ENCODE results near the gene TMEM229B. TPM values are rescaled to one million over a fixed set of nuclear protein-coding genes. Genes with fewer than 3 reads are reported as not detected.
"Not testable (repeated sequence)": the region's sequence is repeated elsewhere in the genome, so short reads cannot be mapped to it uniquely, and the experiment has no call there.

TMEM229B gene
- total RNA-seq, 1 experiment from 2014 or later: 3.7 TPM

- DNase-seq (ENCODE audit: low read depth): no peak
Measured at GRCh38 chr14:67456732-67457131, 31.8 kb downstream of the TMEM229B start.

DNA sequence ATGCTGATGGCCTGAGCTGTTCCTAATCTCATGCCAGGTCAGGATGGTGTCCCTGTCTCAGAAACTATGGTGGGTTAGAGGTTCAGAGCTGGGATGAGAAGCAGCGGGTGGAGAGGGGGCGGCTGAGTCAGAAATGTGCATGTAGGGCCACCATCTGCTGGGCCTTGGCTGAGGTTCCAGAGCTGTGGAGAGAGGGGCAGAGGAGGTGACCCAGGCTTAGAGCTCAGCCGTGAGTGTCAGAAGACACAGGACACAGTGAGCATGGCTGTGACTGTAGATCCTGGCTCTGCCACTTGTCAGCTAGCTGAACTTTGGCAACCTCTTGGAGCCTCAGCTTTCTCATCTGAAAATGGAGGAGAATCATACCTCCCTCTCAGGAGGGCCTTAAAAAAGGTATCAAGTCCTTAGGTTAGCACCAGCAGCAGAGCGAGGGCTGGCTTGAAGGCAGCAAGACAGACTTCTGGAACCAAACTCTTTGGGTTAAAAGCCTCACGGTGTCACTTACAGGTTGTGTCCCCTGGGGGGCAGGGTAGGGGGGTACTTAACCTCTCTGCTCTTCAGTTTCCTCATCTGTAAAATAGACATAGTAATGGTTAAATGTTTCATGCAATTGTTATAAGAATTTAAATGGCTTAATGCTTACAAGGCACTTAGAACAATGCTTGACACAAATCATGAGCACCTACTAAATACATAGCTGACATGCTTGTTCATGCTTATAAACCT is 34.8 kb downstream of the TMEM229B start:
- no peak for DNase-seq (ENCODE audit: low read depth)

DNA sequence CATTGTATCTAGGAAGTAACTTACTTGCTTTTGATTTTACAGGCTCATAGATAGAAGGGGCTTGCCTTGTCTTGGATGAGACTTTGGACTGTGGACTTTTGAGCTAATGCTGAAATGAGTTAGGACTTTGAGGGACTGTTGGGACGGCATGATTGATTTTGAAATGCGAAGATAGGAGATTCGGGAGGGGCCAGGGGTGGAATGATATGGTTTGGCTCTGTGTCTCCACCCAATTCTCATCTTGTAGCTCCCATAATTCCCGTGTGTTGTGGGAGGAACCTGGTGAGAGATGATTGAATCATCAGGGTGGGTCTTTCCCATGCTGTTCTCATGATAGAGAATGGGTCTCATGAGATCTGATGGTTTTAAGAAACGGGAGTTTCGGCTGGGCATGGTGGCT is 36.9 kb downstream of the TMEM229B start:
- DNase-seq (ENCODE audit: low read depth): not testable (repeated sequence)

DNA sequence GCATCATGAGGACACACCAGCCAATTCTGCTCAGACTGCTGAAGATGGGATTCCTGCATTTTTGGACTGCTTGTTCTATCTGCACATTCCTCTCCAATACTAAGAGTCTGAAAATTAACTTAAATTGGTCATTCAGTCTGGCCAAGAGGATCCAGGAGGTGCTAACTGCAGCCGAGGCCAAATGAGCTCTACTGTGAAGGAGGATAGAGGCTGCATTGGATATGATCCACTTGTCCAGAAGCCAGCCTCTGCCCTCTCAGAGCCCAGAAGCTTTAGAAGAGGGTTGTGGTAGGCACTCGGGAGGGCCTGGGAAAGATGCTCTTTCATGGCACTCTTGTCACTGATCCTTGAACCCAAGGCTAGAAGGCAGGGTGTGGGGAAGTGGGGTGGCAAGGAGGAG is 39.4 kb downstream of the TMEM229B start:
- no peak for DNase-seq (ENCODE audit: low read depth)

DNA sequence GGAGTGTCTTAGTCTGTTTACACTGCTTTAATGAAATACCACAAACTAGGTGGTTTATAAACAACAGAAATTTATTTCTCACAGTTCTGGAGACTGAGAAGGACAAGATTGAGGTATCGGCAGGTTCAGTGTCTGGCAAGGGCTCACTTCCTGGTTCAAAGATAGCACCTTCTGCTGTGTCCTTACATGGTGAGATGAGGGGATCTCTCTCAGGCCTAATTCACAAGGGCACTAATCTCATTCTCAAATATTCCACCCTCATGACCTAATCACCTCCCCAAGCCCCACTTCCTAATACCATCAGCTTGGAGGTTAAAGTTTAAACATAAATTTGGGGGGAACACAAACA is 41.5 kb downstream of the TMEM229B start:
- no peak for DNase-seq (ENCODE audit: low read depth)

DNA sequence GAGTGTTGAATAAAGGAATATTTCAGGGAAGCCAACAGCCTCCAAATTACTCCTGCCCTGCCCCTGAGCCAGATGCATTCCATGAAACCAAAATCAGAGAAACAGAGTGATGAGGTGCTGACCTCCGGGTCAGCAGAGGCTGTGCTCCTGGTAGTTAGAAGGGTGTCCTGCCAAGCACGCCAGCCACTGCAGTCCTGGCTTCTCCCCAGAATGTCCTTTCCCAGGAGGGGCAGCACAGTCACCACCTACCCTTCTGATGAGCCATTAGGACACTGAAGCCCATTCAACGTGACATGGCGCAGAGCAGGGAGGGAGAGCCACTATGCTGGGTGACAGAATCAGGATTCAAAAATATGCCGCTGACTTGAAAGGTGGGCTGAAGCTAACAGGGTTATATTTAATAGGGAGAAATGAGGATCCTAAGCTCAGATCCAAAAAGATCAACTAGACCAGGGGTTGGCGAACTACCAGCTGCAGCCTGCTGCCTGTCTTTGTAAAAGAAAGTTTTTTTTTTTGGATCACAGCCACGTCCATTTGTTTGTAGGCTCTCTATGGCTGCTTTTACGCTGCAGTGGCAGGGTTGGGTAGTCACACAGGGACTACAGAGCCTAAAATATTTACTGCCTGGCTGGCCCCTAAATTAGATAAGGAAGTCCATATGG is 42.0 kb downstream of the TMEM229B start:
- no peak for DNase-seq (ENCODE audit: low read depth)

DNA sequence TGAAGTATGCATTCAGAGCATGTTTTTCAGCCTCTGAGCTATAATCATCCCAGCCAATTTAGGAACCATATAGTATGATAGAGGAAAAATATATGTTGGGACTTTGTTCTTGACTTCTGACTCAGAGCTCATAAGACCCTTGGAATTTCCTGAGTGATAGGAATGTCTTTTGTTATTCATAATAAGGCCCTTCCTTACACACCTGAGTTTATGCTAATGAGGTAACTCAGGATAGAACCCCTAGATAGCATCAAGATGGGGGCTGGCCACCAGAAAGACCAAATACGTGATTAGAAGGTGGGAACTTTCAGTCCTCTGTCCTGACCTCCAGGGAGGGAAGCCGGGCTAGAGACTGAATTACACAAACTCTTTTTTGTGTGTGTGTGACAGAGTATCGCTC is 44.1 kb downstream of the TMEM229B start:
- DNase-seq (ENCODE audit: low read depth): no peak

DNA sequence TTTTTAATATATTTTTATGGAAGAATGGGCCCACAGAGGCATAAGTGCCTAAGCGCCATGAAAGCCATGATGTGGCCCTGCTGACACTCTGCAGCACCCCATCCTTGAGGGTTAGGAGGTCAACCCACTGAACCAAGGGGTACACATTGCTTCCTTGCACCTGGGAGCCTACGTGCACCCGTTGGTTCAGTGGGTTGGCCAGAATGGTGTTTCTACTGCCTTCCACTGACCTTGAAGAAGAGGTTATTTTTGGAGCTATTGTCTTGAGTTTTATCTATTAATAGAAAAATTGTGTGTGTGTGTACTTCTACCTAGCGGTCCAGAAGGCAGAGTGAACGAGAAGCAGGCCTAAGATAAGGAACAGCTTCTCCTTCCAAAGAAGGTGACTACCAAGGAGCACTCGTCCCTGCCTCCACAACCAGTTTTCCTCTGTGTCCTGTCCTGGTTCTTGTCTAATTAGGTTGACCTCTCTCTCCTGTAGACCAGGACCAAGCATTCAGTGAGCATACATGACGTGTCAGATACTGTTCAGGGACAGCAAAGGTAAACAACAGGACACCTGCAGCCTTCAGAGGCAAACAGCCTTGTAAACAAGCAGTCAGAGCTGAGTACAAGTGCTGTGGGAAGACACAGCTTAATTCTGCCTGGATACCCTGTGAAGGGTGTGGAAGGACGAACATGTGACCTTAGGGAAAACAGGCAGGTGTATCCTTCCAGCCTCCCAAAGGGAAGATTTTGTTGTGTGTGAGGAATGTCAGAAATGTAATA is 46.2 kb downstream of the TMEM229B start:
- DNase-seq (ENCODE audit: low read depth): no peak

DNA sequence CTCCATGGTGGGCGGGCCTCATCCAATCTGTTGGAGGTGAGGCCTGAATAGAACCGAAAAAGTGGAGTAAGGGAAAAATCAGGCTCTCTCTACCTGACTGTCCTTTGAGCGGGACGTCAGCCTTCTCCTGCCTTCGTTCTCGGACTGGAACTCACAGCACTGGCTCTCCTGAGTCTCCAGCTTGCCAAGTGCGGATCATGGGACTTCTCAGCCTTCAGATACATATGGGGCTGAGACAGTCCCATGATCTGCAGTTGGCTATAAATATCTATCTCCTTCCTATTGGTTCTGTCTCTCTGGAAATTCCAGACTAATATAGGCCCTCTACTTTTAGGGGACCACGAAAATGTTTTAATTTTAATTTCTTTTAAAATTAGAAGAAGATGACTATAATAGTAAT is 46.8 kb downstream of the TMEM229B start:
- DNase-seq (ENCODE audit: low read depth): no peak

- DNase-seq (ENCODE audit: low read depth): no peak
Measured at GRCh38 chr14:67441256-67441655, 47.3 kb downstream of the TMEM229B start.

- DNase-seq (ENCODE audit: low read depth): no peak
Measured at GRCh38 chr14:67440513-67440912, 48.0 kb downstream of the TMEM229B start.

- DNase-seq (ENCODE audit: low read depth): no peak
Measured at GRCh38 chr14:67438969-67439368, 49.6 kb downstream of the TMEM229B start.

DNA sequence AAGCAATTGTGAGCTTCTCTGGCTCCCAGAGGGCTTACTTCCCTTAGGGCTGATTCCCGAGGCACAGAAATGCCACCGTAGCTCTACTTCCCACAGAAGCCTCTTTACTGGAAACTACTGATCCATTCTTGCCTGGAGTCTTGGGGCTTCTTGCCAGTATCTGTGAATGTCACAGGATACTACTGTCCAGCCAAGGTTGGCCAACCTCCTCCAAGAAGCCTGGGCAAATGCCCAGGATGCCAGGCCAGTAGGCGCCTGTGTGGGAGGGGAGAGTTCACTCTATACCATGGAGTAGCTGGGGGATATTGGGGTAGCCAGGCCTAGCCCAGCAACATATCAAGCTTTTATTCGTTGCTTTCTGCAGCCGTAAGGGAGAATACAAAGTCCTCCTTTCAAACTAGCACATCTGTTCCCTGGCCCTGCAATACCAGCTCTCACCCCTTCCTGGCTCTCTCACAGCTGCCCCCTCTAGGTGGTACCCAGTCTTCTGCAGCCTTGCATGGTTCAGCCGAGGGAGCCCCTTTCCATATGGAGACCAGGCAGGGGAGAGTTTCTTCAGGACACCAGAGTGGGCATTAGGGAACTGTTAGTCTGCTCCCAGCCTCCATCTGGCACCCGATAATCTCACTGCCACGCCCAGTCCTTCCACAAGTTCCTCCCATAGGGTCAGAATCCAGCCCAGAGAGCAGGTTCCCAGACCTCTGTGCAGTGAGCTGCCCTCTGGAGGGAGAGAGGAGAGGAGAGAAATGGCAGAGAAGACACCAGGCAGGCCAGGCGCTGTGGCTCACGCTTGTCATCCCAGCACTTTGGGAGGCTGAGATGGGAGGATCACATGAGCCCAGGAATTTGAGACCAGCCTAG is 52.3 kb downstream of the TMEM229B start:
- DNase-seq (ENCODE audit: low read depth): no peak

DNA sequence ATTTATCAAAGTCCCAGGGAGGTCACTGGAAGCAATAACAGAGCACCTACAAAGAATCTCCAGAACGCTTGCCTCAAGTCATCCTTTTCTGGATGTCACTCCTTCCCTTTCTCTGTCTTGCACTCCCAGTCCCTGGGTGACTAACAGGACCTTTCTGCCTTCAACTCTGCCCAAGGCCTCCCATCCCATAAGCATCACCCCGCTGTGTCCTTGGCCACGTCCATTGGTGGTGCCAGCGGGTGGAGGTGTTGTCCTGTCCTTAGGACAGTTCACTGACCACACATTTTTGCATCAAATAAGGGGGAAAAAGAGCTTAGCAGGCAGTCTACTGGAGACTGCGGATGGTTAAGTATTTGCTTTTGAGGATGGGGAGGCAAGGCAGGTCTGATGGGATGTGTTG is 52.9 kb downstream of the TMEM229B start:
- DNase-seq (ENCODE audit: low read depth): no peak

DNA sequence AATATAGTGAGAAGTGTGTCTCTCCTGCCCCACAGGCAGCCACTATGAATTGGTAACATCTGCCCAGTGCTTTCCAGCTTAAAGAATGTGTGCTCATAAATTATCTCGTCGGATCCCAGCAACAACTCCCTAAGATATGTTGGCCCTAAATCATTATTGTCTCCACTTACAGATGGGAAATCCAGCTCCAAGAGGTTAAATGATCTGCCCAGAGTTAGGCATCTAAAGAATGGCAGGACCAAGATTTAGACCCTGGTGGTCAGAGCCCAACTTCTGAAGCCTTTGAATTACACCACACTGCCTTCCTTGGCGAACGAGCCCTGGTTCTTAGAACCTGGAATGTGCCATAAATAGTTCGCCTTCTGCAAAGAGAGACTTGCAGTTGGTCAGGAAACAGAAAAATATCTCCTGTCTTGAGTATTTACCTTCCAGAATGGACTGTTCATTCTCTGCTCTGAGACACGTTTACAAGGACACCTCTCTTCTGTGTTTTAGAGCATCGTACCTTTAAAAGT is 56.4 kb downstream of the TMEM229B start:
- DNase-seq (ENCODE audit: low read depth): no peak

- no peak for DNase-seq (ENCODE audit: low read depth)
Measured at GRCh38 chr14:67429510-67430205, 58.9 kb downstream of the TMEM229B start.

GRCh38 chr14:67428501-67429031 is 60.0 kb downstream of the TMEM229B start:
- DNase-seq (ENCODE audit: low read depth): peak; percentile 37

GRCh38 chr14:67426983-67427606 is 61.4 kb downstream of the TMEM229B start:
- DNase-seq (ENCODE audit: low read depth): peak; percentile 75

DNA sequence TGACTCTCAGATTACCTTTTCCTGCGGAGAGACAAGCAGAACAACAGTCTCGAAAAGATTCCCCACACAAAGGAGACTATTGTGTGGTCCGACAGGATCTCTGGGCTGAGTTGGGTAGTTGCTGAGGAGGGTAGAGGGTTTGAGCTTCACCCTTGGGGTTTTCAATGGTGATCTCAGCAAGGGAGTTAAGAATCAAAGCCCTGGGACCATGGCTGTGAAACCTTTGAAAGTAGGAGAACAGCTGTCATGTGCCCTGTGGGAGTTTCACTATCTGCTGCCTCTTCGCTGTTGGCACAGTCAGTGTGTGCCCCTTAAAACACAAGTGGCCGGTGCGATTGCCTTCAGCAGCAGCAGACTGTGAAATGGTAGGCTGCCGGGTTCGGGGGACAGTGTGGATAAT is 62.4 kb downstream of the TMEM229B start:
- no peak for DNase-seq (ENCODE audit: low read depth)

- no peak for DNase-seq (ENCODE audit: low read depth)
Measured at GRCh38 chr14:67425608-67426007, 62.9 kb downstream of the TMEM229B start.
